Stimulated activated CD4-positive, alpha-beta T cell treated with anti-CD3 and anti-CD28 coated beads, Interleukin-1b, Interleukin-23, amount 100 ng/mL, for 1 hour (primary cell): ENCODE measurements around the gene PIEZO2.
"Not testable (repeated sequence)": the region's sequence is repeated elsewhere in the genome, so short reads cannot be mapped to it uniquely, and the experiment has no call there.

Source experiments
- DNase-seq, 2 donors: peaks; one replicate each; pipeline ENCODE4 v3.0.0-alpha.2; 2020; ENCODE audit warnings: low read depth in 2 of 2

The PIEZO2 gene

GRCh38 chr18:11149441-11150270 is at the start of gene PIEZO2:
Gene PIEZO2, minus strand, starts transcription at chr18:11149569. Its CDS starts 981 bp downstream, at chr18:11148588.
- no peak for DNase-seq

DNA sequence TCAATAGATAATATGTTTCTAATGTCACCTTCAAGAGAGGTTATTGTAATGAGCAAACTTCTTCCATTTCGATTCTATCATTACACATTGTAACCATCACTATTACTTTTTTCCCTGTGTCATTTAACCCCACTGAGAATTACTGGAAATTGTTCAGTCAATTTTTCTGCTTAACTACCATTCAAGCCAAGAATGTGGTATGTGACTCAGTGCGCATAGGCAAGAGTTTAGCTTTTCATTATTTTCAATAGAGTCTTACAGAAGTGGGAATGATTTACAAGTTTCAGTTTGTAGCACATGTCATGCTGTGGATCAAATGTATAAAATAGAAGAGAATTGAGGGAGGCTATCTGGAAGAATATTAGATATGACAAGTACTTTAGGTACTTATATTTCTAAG is 34.3 kb upstream of the PIEZO2 start:
- DNase-seq: no peak

DNA sequence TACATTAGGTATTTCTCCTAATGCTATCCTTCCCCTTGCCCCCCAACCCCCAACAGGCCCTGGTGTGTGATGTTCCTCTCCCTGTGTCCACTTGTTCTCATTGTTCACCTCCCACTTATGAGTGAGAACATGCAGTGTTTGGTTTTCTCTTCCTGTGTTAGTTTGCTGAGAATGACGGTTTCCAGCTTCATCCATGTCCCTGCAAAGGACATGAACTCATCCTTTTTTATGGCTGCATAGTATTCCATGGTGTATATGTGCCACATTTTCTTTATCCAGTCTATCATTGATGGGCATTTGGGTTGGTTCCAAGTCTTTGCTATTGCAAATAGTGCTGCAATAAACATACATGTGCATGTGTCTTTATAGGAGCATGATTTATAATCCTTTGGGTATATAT is 32.3 kb upstream of the PIEZO2 start:
- not testable (repeated sequence) for DNase-seq

DNA sequence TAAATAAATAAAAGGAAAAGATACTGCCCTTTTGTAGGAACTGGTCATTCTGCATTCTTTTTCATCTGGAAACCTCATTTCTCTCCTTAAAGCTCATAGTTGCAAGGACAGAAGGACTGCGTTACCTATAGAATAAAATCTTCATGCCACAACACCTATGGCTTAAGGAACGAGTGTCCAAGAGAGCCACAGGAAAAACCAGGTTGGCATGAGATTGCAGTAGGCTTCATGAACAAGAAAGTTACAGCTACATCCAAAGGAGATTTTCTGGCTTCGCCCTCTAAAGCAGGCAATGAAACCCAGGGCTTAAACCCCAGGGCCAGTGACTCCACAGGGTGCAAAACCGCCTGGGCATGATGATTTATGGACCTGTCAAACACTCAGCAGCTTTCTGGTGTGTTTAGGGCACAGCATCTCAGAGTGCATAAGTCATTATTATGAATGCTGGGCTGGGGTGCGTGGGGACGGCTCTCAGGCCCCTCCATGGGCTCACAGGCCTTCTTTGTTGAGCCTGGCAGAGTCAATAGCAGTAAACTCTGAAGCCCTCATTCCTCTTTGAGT is 30.7 kb upstream of the PIEZO2 start:
- no peak for DNase-seq

DNA sequence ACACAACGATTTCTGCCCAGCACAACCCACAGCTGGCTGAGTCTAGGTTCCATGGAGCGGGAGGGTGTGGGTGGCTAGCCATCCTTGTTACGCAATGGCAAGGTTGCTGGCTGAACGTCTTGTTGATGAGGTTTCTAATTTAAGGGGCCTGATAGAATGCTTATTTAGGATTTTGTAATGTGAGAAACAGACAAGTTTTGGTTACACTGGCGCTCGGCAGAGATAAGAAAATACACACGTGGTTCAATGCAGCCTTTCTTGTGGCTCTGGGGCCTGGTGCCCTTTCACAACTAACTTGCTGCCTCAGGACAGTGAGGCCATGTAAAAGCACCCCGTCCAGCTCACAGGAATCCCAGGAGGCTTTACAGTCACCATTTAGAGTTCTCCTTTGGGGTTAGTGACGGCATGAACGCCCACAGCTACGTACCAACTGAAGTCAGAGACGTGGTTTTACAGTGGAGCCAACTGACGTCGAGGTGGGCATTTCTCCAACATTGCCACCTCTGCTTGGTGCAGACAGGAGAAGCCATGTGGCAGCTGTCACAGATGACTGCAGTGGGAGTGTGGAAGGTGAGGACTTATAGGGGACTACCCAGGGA is 29.7 kb upstream of the PIEZO2 start:
- no peak for DNase-seq

- DNase-seq: no peak
Measured at GRCh38 chr18:11177382-11177781, 28.0 kb upstream of the PIEZO2 start.

GRCh38 chr18:11176481-11176881 is 27.1 kb upstream of the PIEZO2 start:
- DNase-seq: no peak

DNA sequence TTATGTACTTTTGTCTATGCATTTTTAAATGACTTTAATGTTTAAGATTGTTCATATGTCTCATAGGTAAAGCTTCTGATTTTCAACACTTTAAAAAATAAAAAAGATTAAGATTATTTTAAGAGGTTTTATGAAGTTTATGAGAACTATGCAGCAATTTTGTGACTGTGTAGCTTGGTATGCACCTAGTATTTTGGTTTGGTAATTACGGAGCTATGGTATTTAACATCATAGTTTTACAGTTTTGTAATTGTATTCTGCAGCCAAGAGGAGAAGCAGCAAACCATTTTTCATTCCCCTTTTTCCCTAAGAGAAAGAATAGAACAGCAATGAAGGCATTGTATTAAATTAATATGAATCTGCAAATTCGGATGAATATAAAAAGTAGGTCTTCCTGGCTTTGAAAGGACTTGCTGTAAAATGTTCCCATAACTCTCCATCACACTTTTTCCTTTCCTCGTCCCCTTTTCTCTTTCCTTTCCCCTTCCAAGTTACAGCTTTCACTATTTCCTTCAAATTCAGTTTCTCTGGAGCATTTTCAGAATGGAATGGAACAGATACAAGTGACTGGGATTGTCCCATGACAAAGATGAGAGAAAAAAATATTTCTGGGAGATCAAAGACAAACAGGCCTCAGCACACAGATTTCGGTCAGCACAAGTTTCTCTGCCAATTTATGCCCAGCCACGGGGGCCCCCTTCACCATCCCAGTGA is 26.1 kb upstream of the PIEZO2 start:
- DNase-seq: no peak

GRCh38 chr18:11174179-11174578 is 24.8 kb upstream of the PIEZO2 start:
- DNase-seq: not testable (repeated sequence)

DNA sequence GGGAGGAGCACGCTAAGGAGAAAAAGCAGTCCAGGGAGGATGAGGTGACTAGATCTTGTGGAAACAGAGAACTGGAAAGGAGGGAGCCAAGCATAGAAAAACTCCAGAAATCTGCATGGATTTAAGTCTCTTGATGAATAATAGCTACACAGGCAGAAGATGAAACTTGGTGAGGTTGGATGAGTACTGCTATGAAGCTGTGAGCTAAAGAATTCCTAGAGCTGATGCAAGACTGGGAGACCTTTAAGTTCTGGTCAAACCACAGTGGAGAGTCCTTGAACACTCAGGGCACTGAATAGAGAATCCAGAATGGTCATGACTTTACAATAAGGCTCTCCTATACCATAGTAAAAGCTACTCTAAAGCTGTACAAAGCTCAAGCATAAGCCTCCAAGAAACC is 18.4 kb upstream of the PIEZO2 start:
- DNase-seq: no peak

- DNase-seq: no peak
Measured at GRCh38 chr18:11165952-11166351, 16.6 kb upstream of the PIEZO2 start.

GRCh38 chr18:11165138-11165537 is 15.8 kb upstream of the PIEZO2 start:
- no peak for DNase-seq

- DNase-seq: no peak
Measured at GRCh38 chr18:11163665-11164064, 14.3 kb upstream of the PIEZO2 start.

GRCh38 chr18:11162889-11163288 is 13.5 kb upstream of the PIEZO2 start:
- no peak for DNase-seq

GRCh38 chr18:11162462-11162861 is 13.1 kb upstream of the PIEZO2 start:
- no peak for DNase-seq

DNA sequence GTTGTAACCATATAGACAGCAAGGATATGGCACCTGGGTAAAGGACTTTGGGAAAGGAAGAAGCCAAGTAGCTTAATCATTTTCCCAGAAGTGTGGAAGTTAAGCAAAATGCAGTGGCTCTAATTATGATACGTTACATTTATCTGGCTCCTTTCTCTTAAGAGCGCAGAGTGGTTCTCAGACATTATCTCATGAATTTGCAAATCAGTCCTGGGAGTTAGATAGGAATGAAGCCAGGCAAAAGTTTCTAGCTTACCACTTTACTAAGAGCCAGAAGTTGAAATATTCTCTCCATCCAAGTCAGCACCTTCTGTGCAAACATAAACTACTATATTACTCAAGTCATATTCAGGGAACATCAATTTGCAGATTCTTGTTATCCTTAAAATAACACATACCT is 10.9 kb upstream of the PIEZO2 start:
- DNase-seq: no peak

- DNase-seq: no peak
Measured at GRCh38 chr18:11159844-11160243, 10.5 kb upstream of the PIEZO2 start.

DNA sequence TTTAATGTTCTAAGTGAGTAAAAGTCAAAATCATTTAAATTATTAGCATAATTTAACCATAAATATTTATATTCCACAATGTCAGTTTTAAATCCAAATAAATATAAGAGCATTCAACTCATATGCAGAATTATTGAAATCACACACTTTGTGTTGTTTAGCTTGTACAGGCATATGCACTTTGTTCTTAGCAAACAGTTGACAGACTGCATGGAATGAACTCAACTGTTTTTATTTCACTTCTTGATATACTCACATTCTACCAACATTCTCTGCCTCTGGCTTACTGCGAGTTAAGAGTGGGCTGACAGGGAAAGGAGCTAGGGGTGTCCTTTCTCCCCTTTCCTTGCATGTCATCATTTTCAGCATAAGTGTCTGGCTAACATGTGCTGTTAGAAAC is 7.6 kb upstream of the PIEZO2 start:
- DNase-seq: no peak

DNA sequence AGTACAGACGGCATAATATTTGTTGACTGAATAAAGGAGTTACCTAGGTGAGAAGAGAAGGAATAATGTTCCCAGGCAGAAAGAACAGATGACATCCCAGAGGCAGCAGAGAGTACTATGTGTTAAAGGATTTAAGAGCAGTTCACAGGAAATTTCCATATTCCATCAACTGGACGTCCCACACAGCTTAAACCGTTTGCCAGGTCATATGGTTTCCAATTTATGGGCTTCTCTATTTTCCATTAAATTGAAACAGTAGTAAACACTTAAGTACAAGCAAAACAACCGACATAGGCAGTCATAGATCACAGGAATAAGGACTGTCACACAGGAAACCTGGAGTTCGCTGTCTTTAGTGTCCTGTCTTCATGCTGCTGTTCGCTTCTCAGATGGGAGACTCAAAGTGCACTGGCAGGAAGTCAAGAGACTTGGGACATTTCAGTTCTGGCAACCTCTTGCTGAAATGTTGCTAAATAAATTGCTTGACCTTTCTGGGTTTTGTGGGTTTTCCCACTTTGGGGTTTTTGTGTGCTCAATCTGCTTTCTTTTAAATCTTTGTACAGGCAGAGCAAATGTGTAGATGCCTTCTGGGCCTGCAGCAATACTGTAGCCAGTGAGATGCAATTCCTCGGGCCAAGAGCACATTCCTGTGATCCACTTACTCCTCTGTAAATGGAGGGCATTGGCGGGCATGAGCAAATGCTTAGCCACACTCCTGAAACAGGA is 5.8 kb upstream of the PIEZO2 start:
- no peak for DNase-seq

GRCh38 chr18:11154368-11154989 is 5.1 kb upstream of the PIEZO2 start:
- DNase-seq: no peak

GRCh38 chr18:11153097-11153496 is 3.7 kb upstream of the PIEZO2 start:
- DNase-seq: no peak
